Measurements from ENCODE around the gene SPEN.
"Not testable (repeated sequence)": the region's sequence is repeated elsewhere in the genome, so short reads cannot be mapped to it uniquely, and the experiment has no call there.

SPEN gene

GRCh38 chr1:15826810-15827507 lies 20.5 kb upstream of the SPEN start:
- Histone ChIP-seq H4K20me1 (ENCODE audit: insufficient read depth) (no peaks in the 10 kb centered on the region), H3K27me3 (ENCODE audit: insufficient read depth, low read depth) (no peaks in the 10 kb centered on the region), H3K79me2 (ENCODE audit: insufficient read depth, low read depth) (no peaks in the 10 kb centered on the region), H3K27ac (no peak overlapping the region), H3K4me3 (IDR thresholded peaks at IDR 0.05; ENCODE audit: insufficient read depth, low read depth, low read length) (no peak overlapping the region), H3K4me2 (no peak overlapping the region), H3K4me1 (ENCODE audit: low read depth, poor library complexity, severe bottlenecking) (peaks cover 6% of the 10 kb centered on the region), H2AFZ (ENCODE audit: low read depth) (no peak overlapping the region), H3K36me3 (ENCODE audit: insufficient read depth) (no peaks in the 10 kb centered on the region), H3K9ac (no peak overlapping the region)
- no peak for TF ChIP-seq CTCF (conservative IDR thresholded peaks at IDR 0.05; ENCODE audit: low read depth, low read length)

GRCh38 chr1:15827567-15827966 lies 19.9 kb upstream of the SPEN start:
- H3K4me2 ChIP-seq; H3K79me2 ChIP-seq (ENCODE audit: insufficient read depth, low read depth); H3K27me3 ChIP-seq (ENCODE audit: insufficient read depth, low read depth); H3K4me3 ChIP-seq (IDR thresholded peaks at IDR 0.05; ENCODE audit: insufficient read depth, low read depth, low read length); H3K4me1 ChIP-seq (ENCODE audit: low read depth, poor library complexity, severe bottlenecking); H2AFZ ChIP-seq (ENCODE audit: low read depth); H3K27ac ChIP-seq; H4K20me1 ChIP-seq (ENCODE audit: insufficient read depth); H3K36me3 ChIP-seq (ENCODE audit: insufficient read depth); H3K9ac ChIP-seq: not testable (repeated sequence)

DNA sequence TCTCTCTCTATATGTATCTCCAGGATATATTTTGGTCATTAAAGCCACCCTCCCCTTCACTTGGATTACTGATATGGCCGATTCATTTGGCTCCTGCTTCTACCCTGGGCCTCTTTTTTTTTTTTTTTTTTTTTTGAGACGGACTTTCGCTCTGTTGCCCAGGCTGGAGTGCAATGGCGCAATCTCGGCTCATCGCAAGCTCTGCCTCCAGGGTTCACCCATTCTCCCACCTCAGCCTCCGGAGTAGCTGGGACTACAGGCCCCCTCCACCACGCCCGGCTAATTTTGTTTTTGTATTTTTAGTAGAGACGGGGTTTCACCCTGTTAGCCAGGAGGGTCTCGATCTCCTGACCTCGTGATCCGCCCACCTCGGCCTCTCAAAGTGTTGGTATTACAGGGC lies 18.6 kb upstream of the SPEN start:
- H4K20me1 ChIP-seq (ENCODE audit: insufficient read depth); H3K36me3 ChIP-seq (ENCODE audit: insufficient read depth); H3K27ac ChIP-seq; H3K4me2 ChIP-seq; H2AFZ ChIP-seq (ENCODE audit: low read depth); H3K4me3 ChIP-seq (IDR thresholded peaks at IDR 0.05; ENCODE audit: insufficient read depth, low read depth, low read length); H3K9ac ChIP-seq; H3K27me3 ChIP-seq (ENCODE audit: insufficient read depth, low read depth): not testable (repeated sequence)
- H3K4me1 ChIP-seq (ENCODE audit: low read depth, poor library complexity, severe bottlenecking), result peaks cover 12% of the 10 kb centered on the region
- peaks cover 18% of the 10 kb centered on the region for H3K79me2 ChIP-seq (ENCODE audit: insufficient read depth, low read depth)

GRCh38 chr1:15830258-15830657 lies 17.2 kb upstream of the SPEN start:
- no peak overlapping the region for H3K4me3 ChIP-seq (IDR thresholded peaks at IDR 0.05; ENCODE audit: insufficient read depth, low read depth, low read length)
- no peaks in the 10 kb centered on the region for H4K20me1 ChIP-seq (ENCODE audit: insufficient read depth)
- peaks cover 12% of the 10 kb centered on the region for H3K4me1 ChIP-seq (ENCODE audit: low read depth, poor library complexity, severe bottlenecking)
- peaks cover 18% of the 10 kb centered on the region for H3K79me2 ChIP-seq (ENCODE audit: insufficient read depth, low read depth)
- no peak for TF ChIP-seq CTCF (conservative IDR thresholded peaks at IDR 0.05; ENCODE audit: low read depth, low read length)
- no peaks in the 10 kb centered on the region for H3K36me3 ChIP-seq (ENCODE audit: insufficient read depth)
- H3K27me3 ChIP-seq (ENCODE audit: insufficient read depth, low read depth), result no peaks in the 10 kb centered on the region
- H2AFZ ChIP-seq (ENCODE audit: low read depth), result no peak overlapping the region
- H3K9ac ChIP-seq, result no peak overlapping the region
- H3K27ac ChIP-seq, result no peak overlapping the region
- no peak overlapping the region for H3K4me2 ChIP-seq

DNA sequence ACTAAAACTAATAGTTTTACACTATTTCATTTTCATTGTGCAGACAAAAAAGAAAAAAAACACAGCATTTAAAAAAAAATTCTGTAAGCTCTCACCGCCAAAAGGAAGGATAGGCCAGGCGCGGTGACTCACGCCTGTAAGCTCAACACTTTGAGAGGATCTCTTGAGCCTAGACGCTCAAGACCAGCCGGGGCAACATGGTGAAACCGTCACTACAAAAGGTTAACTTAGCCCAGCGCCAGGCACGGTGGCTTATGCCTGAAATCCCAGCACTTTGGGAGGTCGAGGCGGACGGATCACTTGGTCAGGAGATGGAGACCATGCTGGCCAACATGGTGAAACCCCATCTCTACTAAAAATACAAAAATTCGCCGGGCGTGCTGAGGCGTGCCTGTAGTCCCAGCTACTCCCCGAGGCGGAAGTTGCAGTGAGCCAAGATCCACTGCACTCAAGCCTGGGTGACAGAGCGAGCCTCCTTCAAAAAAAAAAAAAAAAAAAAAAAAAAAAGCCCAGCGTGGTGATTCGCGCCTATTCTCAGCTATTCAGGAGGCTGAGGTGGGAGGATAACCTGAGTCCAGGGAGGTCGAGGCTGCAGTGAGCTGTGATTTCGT lies 14.3 kb upstream of the SPEN start:
- H4K20me1 ChIP-seq (ENCODE audit: insufficient read depth), result no peaks in the 10 kb centered on the region
- peak overlapping the region; percentile 95; the same call in 1 of the 2 replicates for H3K9ac ChIP-seq
- peak overlapping the region; percentile 97; the same call in 1 of the 2 replicates for H3K27ac ChIP-seq
- no peak overlapping the region for H2AFZ ChIP-seq (ENCODE audit: low read depth)
- H3K79me2 ChIP-seq (ENCODE audit: insufficient read depth, low read depth), result peaks cover 18% of the 10 kb centered on the region
- H3K27me3 ChIP-seq (ENCODE audit: insufficient read depth, low read depth), result no peaks in the 10 kb centered on the region
- no peak overlapping the region for H3K4me3 ChIP-seq (IDR thresholded peaks at IDR 0.05; ENCODE audit: insufficient read depth, low read depth, low read length)
- TF ChIP-seq CTCF (conservative IDR thresholded peaks at IDR 0.05; ENCODE audit: low read depth, low read length), result no peak
- peaks cover 12% of the 10 kb centered on the region for H3K4me1 ChIP-seq (ENCODE audit: low read depth, poor library complexity, severe bottlenecking)
- peak overlapping the region; percentile 90 for H3K4me2 ChIP-seq
- H3K36me3 ChIP-seq (ENCODE audit: insufficient read depth), result no peaks in the 10 kb centered on the region
